HG03342 (cell line): Measurements from ENCODE around the gene GPR37L1.
A peak's percentile ranks its signal among the peaks of the same experiment; 100 is the strongest.

Experiments used
- ATAC-seq: cut with Tn5 transposase; IDR thresholded peaks from one replicate; pipeline ENCODE4 v1.9.1; 2021; ENCODE audit warnings: mild to moderate bottlenecking, moderate library complexity; ENCODE audit not compliant: unreplicated experiment

The GPR37L1 gene

GRCh38 chr1:202154148-202154765, 31.5 kb downstream of the GPR37L1 start:
- no peak for ATAC-seq

- no peak for ATAC-seq
Measured at GRCh38 chr1:202154766-202155477, 32.2 kb downstream of the GPR37L1 start.

DNA sequence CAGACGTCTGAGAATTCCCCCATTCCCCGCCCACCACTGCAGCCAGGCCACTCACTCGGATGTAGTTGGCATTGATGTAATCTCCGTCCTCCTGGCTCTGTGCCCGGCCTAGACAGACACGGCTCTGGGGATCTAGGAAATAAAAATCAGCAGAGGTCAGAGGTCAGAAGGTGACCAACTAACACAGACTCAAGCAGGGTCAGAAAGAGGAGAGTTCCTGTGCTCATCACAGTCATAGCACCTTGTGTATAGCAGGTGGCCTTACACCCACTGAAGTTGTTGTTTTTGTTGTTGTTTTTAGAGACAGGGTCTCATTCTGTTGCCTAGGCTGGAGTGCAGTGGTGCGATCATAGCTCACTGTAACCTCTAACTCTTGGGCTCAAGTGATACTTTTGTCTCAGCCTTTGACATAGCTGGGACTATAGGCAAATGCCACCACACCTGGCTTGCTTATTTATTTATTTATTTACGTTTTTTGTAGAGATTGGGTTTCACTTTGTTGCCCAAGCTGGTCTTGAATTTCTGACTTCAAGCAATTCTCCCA, 32.8 kb downstream of the GPR37L1 start:
- ATAC-seq, result no peak

DNA sequence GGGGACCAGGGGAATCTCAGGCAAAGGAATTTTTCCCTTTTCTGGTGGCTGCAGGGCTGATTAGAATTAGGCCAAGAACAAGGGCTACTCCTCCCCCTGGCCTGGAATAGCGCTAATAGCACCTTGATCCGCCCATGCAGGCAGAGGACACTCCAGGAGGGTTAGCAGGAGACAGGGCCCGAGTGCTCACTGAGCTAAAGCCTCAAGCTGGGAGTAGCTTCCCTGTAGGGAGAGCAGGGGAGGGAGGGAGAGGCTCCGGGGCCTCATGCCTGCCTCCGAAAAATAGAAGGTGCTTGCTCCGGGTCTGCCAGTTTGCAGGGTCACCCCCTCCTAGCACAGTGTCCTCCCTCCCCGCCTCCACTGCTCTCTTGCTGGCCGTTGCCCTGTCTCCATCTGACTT, 33.9 kb downstream of the GPR37L1 start:
- no peak for ATAC-seq

GRCh38 chr1:202157945-202158344, 35.2 kb downstream of the GPR37L1 start:
- no peak for ATAC-seq

GRCh38 chr1:202158810-202159533, 36.3 kb downstream of the GPR37L1 start:
- no peak for ATAC-seq

DNA sequence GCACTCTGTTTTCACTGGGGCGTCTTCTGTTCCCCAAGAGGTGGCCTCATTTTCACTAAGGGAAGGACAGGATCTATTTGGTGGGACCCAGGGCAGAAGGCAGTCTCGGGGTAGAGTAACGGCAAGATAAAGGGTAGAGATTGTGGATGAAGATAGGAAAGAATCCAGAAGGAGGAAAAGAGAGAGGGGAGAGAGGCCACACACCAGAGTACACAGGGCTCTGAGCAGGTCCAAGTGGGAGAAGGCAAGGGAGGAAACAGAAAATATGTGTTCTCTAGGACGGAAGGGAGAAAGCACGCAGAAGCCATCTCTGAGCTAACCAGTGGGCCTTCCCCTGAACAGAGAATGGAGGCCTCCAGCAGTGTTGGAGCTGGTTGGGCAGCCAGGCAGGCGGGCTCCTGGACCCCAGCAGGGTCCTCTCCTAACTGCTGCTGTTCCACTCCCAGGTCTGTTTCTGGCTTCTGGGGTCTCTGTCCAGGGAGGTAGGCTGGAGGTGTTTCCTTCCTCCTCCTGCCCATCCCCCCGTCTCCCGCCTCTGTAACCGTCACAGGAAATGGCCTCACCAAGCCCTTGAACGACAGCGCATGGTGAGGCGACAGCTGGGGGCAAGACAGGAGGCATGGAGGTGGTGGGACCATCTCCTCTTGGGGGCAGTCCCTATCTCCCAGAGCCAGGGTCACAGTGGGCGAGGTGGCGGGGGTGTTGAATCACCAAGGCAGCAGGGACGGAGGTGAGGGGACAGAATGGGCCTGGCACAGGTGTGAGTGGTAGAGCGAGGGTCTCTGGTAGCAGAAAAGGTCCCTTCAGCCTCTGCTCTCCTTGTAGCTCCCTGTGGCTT, 37.0 kb downstream of the GPR37L1 start:
- no peak for ATAC-seq

DNA sequence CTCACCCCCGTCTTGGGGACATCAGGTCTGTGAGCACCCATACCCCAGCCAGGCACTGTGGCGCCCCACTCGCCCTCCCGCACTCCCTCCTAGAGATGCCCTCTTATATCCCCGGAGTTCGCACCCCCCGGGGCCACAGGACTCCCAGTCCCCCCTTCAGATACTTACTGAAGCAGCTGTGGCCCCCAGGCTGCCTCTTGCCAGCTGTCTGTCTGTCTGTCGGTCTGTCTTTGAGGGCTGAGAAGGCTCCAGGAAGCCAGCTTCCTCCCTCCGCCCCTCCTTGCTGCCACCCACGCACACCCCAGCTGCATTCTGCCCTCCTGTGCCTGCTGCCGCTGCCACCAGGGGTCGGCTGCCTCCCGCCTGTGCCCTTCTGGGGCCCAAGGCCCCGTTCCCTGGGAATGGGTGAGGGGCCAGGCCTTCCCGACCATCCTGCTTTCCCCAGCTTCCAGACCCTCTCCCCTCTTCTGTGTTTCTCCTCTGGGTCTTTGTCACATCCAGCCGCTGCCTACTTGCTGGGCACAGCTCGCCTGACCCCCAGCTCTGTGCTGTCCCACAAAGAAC, 37.7 kb downstream of the GPR37L1 start, which contains the start of gene PTPN7:
Gene PTPN7, minus strand, starts transcription at position 226 of the 564 bp plus-strand sequence. CDS start 1,200 bp downstream, outside the sequence.
- ATAC-seq, result no peak

GRCh38 chr1:202161151-202162046, 38.7 kb downstream of the GPR37L1 start:
- ATAC-seq, result no peak

GRCh38 chr1:202162047-202162417, 39.3 kb downstream of the GPR37L1 start:
- ATAC-seq, result peak; percentile 34

DNA sequence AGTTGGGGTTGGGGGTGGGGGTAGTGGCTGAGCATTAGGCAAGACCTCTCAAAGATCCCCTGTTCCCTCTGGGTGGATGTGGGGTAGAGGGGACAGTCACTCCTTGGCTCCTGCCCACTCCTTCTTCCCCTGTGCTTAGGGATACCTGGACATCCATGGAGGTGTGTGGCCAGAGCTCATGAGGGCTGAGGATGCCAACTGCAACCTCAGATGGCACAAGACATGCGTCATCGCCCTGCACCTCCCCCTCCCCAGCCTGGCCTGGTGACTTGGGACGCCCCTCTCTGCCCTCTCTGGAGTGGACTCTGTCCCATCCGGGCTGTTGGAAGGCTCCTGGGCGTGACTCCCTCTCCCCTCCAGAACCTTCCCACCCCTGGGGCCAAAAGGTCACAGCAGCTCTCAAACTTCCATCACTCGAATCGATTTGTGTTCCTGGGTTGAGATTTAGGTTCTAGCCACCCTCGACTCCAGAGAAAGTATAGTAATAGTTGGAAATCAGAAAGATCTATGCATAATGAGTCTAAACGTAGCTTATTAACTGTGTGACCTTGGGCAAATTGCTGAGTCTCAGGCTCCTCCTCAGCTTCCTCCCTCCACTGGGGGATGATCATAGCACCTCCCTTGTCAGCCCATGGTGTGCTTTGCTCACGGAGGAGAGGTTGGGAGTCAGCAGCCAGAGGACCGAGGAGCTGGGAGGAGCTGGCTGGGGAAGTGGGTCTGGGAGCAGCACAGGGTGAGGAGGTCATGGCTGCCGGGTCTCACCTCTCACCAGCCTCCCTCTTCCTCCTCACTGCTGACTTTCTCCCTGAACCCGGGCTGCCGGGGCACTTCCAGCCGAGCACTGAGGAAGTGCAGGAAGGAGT, 39.9 kb downstream of the GPR37L1 start:
- no peak for ATAC-seq

DNA sequence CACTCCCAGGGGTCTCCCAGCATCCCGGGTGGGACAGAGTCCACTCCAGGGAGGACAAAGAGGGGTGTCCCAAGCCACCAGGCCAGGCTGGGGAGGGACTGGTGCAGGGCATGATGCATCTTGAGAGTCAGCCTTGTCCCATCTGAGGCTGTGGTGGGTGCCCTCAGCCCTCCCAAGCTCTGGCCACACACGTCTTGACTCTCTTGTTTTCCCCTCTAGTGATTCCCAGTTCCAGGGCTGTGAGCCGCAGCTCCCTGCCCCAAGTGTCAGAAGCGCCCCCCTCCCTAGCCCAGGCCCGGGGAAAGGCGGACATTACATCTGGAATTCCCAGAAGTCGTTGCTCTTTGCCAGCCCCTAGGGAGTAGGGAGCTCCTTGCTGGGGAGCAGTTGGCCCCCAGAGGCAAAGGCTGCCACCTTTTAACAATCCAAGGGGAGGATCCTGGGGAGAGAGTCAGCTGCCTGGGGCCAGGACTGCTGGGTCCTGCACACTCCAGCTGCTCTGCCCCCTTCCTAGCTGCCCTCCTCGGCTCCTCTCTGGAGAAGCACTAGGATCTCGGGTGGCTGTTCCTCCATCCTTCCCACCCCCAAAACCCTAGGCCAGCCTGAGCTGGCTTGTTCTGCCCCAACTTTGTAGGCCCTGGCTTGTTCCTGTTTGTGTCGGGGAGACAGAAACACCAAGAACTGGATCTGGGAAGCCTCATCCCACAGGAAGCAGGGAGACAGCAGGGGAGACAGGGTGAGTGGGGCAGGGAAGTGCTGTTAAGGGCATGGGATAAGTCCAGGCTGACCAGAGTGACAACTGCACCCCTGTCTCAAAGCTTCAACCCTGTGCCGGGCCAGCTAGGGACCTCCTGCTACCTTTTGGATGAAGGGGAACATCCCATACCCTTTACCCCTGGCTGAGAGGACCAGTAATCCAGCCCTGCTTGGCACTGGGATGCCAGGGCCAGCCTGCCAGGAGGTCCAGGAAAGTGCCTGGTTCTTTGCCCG, 40.9 kb downstream of the GPR37L1 start:
- ATAC-seq, result no peak

DNA sequence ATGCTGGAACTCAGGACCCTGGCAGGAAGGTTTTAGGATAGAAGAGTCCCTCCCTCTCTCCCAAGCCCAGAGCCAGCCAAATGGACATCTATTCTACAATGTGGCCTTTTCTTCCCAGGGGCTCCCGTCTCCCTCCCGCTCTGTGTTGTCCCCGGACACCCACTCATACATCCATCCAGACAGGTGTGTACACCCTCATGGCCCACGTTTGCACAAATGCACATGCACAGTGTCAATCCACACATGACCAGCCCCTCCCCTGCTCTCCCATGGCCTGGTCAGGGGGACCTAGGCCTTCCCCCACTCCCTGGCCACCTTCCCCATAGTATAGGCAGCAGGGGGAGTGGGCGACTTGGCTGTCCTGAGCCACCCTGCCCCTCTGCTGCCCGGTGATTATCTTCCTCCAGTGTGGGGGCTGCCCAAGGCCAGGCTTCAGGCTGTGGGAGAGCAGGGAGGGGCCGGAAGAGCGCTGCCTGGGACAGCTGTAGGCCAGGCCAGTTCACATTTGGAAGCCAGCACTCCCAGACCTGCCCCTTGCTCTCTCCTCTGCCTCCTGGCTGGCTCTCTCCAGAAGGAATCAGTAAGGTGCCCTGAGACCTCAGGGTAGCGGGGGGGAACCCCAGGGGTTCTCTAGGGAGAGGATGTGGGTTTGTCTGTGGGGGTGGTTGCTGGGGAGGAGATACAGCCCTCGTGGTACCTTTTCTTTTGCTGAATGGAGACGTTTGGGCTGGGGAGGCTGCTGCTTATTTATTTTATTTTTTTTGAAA, 41.7 kb downstream of the GPR37L1 start:
- ATAC-seq, result peak; percentile 52

GRCh38 chr1:202165267-202165941, 42.7 kb downstream of the GPR37L1 start:
- no peak for ATAC-seq

GRCh38 chr1:202165942-202166843, 43.5 kb downstream of the GPR37L1 start:
- no peak for ATAC-seq
